Adrenal gland (tissue), 5 donors: ENCODE measurements around the gene PDE8A.

ENCODE experiments used
- POLR2A ChIP-seq, 2 donors: fragments of 450-650 bp; IDR thresholded peaks; one replicate each; pipeline ENCODE4 v1.6.1; 2017; ENCODE audit warnings: antibody characterized with exemption in 2 of 2, mild to moderate bottlenecking in 2 of 2, moderate library complexity in 1 of 2
- TF ChIP-seq, protein P1 (sequence below), 6 experiments: fragments of 450-650 bp in 4 of 6; fragments of 200-600 bp in 2 of 6; sonication (generic) in 1 of 6; IDR thresholded peaks; 1 replicate in 5 of 6; 2 replicates in 1 of 6; pipeline versions ENCODE4 v1.5.1 to v1.8.0; 2016 to 2021; ENCODE audit warnings: antibody characterized with exemption in 6 of 6, mild to moderate bottlenecking in 2 of 6, moderate library complexity in 1 of 6
- donor health status: DM: no; HTN: no; CAD: no.

DNA sequence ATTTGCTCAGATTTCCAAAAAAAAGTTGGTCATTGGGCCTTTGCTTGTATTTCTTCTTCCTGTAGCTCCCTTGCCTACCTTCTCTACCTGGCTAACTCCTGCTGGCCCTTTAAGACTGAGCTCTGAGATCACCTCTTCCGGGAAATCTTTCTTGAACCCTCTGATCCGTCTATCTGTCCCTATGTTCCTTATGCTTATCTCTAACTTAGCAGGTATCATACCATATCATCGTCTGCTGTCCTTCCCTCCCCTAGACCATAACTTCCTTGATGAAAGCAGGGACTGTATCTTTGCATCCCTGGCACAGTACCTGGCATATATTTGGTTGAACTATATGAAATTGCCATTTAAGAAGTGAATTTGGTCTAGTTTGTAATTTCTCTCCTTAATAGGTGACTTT is 42.3 kb downstream of the PDE8A start:
- TF ChIP-seq, protein P1, sequence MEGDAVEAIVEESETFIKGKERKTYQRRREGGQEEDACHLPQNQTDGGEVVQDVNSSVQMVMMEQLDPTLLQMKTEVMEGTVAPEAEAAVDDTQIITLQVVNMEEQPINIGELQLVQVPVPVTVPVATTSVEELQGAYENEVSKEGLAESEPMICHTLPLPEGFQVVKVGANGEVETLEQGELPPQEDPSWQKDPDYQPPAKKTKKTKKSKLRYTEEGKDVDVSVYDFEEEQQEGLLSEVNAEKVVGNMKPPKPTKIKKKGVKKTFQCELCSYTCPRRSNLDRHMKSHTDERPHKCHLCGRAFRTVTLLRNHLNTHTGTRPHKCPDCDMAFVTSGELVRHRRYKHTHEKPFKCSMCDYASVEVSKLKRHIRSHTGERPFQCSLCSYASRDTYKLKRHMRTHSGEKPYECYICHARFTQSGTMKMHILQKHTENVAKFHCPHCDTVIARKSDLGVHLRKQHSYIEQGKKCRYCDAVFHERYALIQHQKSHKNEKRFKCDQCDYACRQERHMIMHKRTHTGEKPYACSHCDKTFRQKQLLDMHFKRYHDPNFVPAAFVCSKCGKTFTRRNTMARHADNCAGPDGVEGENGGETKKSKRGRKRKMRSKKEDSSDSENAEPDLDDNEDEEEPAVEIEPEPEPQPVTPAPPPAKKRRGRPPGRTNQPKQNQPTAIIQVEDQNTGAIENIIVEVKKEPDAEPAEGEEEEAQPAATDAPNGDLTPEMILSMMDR (IDR thresholded peaks at IDR 0.05): no peak
- TF ChIP-seq POLR2A (IDR thresholded peaks at IDR 0.05): no peak
